Fibroblast of lung (primary cell): ENCODE results near the gene TSPAN18. TPM values are rescaled to one million over a fixed set of nuclear protein-coding genes. Genes with fewer than 3 reads are reported as not detected.

ENCODE experiments used
- DNase-seq, 2 donors: peaks; one replicate each; pipeline versions ENCODE4 v3.0.0 to v3.0.0-alpha.2; 2010; ENCODE audit warnings: low read depth in 2 of 2
- H2AFZ ChIP-seq: 2 replicates; pipeline ENCODE4 v1.5.1; 2012; ENCODE audit warnings: low read length, control low read depth, inconsistent platforms
- H3K27ac ChIP-seq: 2 replicates; pipeline ENCODE4 v1.5.1; 2011; ENCODE audit warnings: low read length, control low read depth; ENCODE audit not compliant: insufficient read depth
- H3K27me3 ChIP-seq: 2 replicates; pipeline ENCODE4 v1.5.1; 2011; ENCODE audit warnings: mild to moderate bottlenecking, low read length; ENCODE audit not compliant: control insufficient read depth, insufficient read depth
- H3K36me3 ChIP-seq: 2 replicates; pipeline ENCODE4 v1.5.1; 2011; ENCODE audit warnings: low read length; ENCODE audit not compliant: control insufficient read depth, insufficient read depth
- H3K4me1 ChIP-seq: 2 replicates; pipeline ENCODE4 v1.5.1; 2011; ENCODE audit warnings: low read length; ENCODE audit not compliant: control insufficient read depth, insufficient read depth; ENCODE audit errors: extremely low read depth
- H3K4me2 ChIP-seq: 2 replicates; pipeline ENCODE4 v1.5.1; 2011; ENCODE audit warnings: low read length, control low read depth; ENCODE audit not compliant: insufficient read depth; ENCODE audit errors: extremely low read depth
- H3K4me3 ChIP-seq, 4 experiments: fragments of 200-600 bp in 1 of 4; sonication (generic) in 1 of 4; replicated peaks in 1 of 4; 2 replicates each; pipeline ENCODE4 v1.5.1; 2011 to 2016; ENCODE audit warnings: low read length in 4 of 4, low read depth in 3 of 4, mild to moderate bottlenecking in 3 of 4, control low read depth in 2 of 4, inconsistent platforms in 1 of 4, mixed read lengths in 1 of 4; ENCODE audit not compliant: insufficient read depth in 1 of 4; ENCODE audit errors: control extremely low read depth in 1 of 4
- H3K79me2 ChIP-seq: 2 replicates; pipeline ENCODE4 v1.5.1; 2012; ENCODE audit warnings: mild to moderate bottlenecking, low read length, inconsistent platforms; ENCODE audit not compliant: control insufficient read depth, insufficient read depth
- H3K9ac ChIP-seq: 2 replicates; pipeline ENCODE4 v1.5.1; 2011; ENCODE audit warnings: mild to moderate bottlenecking, low read length, control low read depth; ENCODE audit not compliant: insufficient read depth
- H3K9me3 ChIP-seq: 2 replicates; pipeline ENCODE4 v1.5.1; 2012; ENCODE audit warnings: low read depth, low read length; ENCODE audit not compliant: control insufficient read depth, insufficient read depth
- H4K20me1 ChIP-seq: 2 replicates; pipeline ENCODE4 v1.5.1; 2011; ENCODE audit warnings: low read length; ENCODE audit not compliant: control insufficient read depth, insufficient read depth; ENCODE audit errors: extremely low read depth
- CTCF ChIP-seq, 2 donors: IDR thresholded peaks in 1 of 2; conservative IDR thresholded peaks in 1 of 2; 1 replicate in 1 of 2; 2 replicates in 1 of 2; pipeline ENCODE4 v1.5.1; 2011 to 2012; ENCODE audit warnings: low read length in 2 of 2, control low read depth in 1 of 2, inconsistent platforms in 1 of 2, low read depth in 1 of 2, mild to moderate bottlenecking in 1 of 2
- EZH2 ChIP-seq: IDR thresholded peaks from 2 replicates; pipeline ENCODE4 v1.5.1; 2012; ENCODE audit warnings: low read length, control low read depth, mild to moderate bottlenecking; ENCODE audit errors: missing control alignments
- polyA plus RNA-seq, 2 donors: library from polyadenylated mRNA; depleted of rRNA in 1 of 2; stranded (reverse) in 1 of 2; unstranded in 1 of 2; fragments of >200 nt; gene quantifications; 2 replicates each; pipeline ENCODE4 v1.2.1, GENCODE V29; 2011 to 2012; ENCODE audit warnings: missing spikeins in 1 of 2
- total RNA-seq: library from RNA; depleted of rRNA; stranded (reverse); fragments of >200 nt; gene quantifications from 2 replicates; pipeline ENCODE4 v1.2.1, GENCODE V29; 2014

TSPAN18 gene
- total and polyA plus RNA-seq, 2 donors (not counting 1 experiment from before 2014, with no cell fraction given): 0.15 TPM; not detected in 1

GRCh38 chr11:44875037-44875436 lies 148.3 kb downstream of the TSPAN18 start:
- Histone ChIP-seq H3K27me3 (peaks cover 26% of the 10 kb centered on the region), H3K27ac (no peak overlapping the region), H2AFZ (no peak overlapping the region), H3K4me2 (no peak overlapping the region), H3K9me3 (no peaks in the 10 kb centered on the region), H4K20me1 (no peaks in the 10 kb centered on the region), H3K4me3 (no peak overlapping the region), H3K36me3 (no peaks in the 10 kb centered on the region), H3K9ac (no peak overlapping the region), H3K79me2 (no peaks in the 10 kb centered on the region), H3K4me1 (no peaks in the 10 kb centered on the region)
- no peak for DNase-seq
- no peak for TF ChIP-seq EZH2
- TF ChIP-seq CTCF (conservative IDR thresholded peaks at IDR 0.05 in 1 of 2, IDR thresholded peaks at IDR 0.05 in 1 of 2; ENCODE audit: low read depth in 1 of 2, low read length in 2 of 2): no peak

GRCh38 chr11:44876194-44876723 lies 149.5 kb downstream of the TSPAN18 start:
- no peak overlapping the region for H3K27ac ChIP-seq
- no peak overlapping the region for H3K4me3 ChIP-seq
- no peaks in the 10 kb centered on the region for H4K20me1 ChIP-seq
- H3K4me1 ChIP-seq: no peaks in the 10 kb centered on the region
- no peaks in the 10 kb centered on the region for H3K79me2 ChIP-seq
- H2AFZ ChIP-seq: no peak overlapping the region
- DNase-seq: no peak
- H3K36me3 ChIP-seq: no peaks in the 10 kb centered on the region
- H3K9me3 ChIP-seq: no peaks in the 10 kb centered on the region
- no peak for TF ChIP-seq EZH2
- no peak for TF ChIP-seq CTCF (conservative IDR thresholded peaks at IDR 0.05 in 1 of 2, IDR thresholded peaks at IDR 0.05 in 1 of 2; ENCODE audit: low read depth in 1 of 2, low read length in 2 of 2)
- H3K9ac ChIP-seq: no peak overlapping the region
- no peak overlapping the region for H3K4me2 ChIP-seq
- peaks cover 29% of the 10 kb centered on the region for H3K27me3 ChIP-seq

GRCh38 chr11:44876906-44877305 lies 150.1 kb downstream of the TSPAN18 start:
- no peak overlapping the region for H3K4me3 ChIP-seq
- no peaks in the 10 kb centered on the region for H3K79me2 ChIP-seq
- no peak overlapping the region for H3K27ac ChIP-seq
- H3K36me3 ChIP-seq: no peaks in the 10 kb centered on the region
- no peak for DNase-seq
- TF ChIP-seq CTCF (conservative IDR thresholded peaks at IDR 0.05 in 1 of 2, IDR thresholded peaks at IDR 0.05 in 1 of 2; ENCODE audit: low read depth in 1 of 2, low read length in 2 of 2): no peak
- no peak for TF ChIP-seq EZH2
- no peaks in the 10 kb centered on the region for H4K20me1 ChIP-seq
- no peak overlapping the region for H2AFZ ChIP-seq
- no peaks in the 10 kb centered on the region for H3K4me1 ChIP-seq
- H3K9ac ChIP-seq: no peak overlapping the region
- H3K9me3 ChIP-seq: no peaks in the 10 kb centered on the region
- peaks cover 29% of the 10 kb centered on the region for H3K27me3 ChIP-seq
- no peak overlapping the region for H3K4me2 ChIP-seq
